Cardiac muscle cell (in vitro differentiated cells and primary cell): Measurements from ENCODE around the gene ITGB3. TPM values are rescaled to one million over a fixed set of nuclear protein-coding genes. Genes with fewer than 3 reads are reported as not detected.

ENCODE experiments used
- DNase-seq, 2 donors: peaks; one replicate each; pipeline versions ENCODE4 v3.0.0 to v3.0.0-alpha.2; 2010 to 2017; ENCODE audit warnings: low read depth in 1 of 2, low spot score in 1 of 2
- H3K27ac ChIP-seq: fragments of 200-600 bp; sonication (generic); 2 replicates; pipeline ENCODE4 v1.5.1; 2016
- H3K27me3 ChIP-seq: fragments of 200-600 bp; sonication (generic); 2 replicates; pipeline ENCODE4 v1.6.0; 2016; ENCODE audit warnings: control low read depth
- H3K36me3 ChIP-seq: fragments of 200-600 bp; sonication (generic); 2 replicates; pipeline ENCODE4 v1.5.1; 2016; ENCODE audit warnings: control low read depth
- H3K4me1 ChIP-seq: fragments of 200-600 bp; sonication (generic); 2 replicates; pipeline ENCODE4 v1.8.1; 2017; ENCODE audit warnings: low read depth, mild to moderate bottlenecking, mixed run types
- H3K4me3 ChIP-seq: fragments of 200-600 bp; sonication (generic); 2 replicates; pipeline ENCODE4 v1.5.1; 2016; ENCODE audit warnings: mild to moderate bottlenecking
- H3K9me3 ChIP-seq: fragments of 200-600 bp; sonication (generic); 2 replicates; pipeline ENCODE4 v1.5.1; 2017; ENCODE audit warnings: low read depth, mild to moderate bottlenecking, control low read depth
- polyA plus RNA-seq: library from polyadenylated mRNA; unstranded; fragments of >200 nt; fragmentation: Nextera tagmentation; extraction: Ambion mirVana; gene quantifications from 2 replicates; pipeline ENCODE4 v1.2.1, GENCODE V29; 2016
- total RNA-seq: library from RNA; depleted of rRNA; stranded (reverse); fragments of >200 nt; gene quantifications from 2 replicates; pipeline ENCODE4 v1.2.3, GENCODE V29; 2016
- TF ChIP-seq, protein P1 (sequence below): IDR thresholded peaks from 2 replicates; pipeline ENCODE4 v1.5.1; 2012; ENCODE audit warnings: low read depth, mild to moderate bottlenecking, low read length

ITGB3 gene
- total and polyA plus RNA-seq, 2 experiments from 2014 or later: 4.6 to 20.0 TPM

DNA sequence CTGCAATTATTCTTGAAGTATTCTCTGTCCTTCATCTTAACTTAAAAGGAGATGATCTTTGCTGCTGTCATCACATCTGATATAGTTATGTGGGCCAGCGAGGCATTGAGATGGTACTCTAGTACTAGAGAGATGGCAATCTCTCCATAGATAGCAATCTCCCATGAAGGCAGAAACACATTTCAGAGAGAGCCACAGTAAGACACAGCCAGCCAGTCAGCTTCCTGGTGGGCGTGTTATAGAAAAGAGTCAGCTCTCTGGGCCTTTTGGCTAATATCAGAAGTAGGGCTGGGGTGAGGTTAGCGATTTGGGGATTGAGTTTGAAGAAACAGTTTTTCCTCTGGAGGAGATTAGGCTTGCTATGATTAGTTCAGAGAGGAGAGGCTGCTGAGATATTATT, 47.5 kb downstream of the ITGB3 start:
- no peaks in the 10 kb centered on the region for H3K4me1 ChIP-seq
- H3K36me3 ChIP-seq: peaks cover 60% of the 10 kb centered on the region
- H3K4me3 ChIP-seq: no peak overlapping the region
- TF ChIP-seq, protein P1, sequence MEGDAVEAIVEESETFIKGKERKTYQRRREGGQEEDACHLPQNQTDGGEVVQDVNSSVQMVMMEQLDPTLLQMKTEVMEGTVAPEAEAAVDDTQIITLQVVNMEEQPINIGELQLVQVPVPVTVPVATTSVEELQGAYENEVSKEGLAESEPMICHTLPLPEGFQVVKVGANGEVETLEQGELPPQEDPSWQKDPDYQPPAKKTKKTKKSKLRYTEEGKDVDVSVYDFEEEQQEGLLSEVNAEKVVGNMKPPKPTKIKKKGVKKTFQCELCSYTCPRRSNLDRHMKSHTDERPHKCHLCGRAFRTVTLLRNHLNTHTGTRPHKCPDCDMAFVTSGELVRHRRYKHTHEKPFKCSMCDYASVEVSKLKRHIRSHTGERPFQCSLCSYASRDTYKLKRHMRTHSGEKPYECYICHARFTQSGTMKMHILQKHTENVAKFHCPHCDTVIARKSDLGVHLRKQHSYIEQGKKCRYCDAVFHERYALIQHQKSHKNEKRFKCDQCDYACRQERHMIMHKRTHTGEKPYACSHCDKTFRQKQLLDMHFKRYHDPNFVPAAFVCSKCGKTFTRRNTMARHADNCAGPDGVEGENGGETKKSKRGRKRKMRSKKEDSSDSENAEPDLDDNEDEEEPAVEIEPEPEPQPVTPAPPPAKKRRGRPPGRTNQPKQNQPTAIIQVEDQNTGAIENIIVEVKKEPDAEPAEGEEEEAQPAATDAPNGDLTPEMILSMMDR: no peak
- no peaks in the 10 kb centered on the region for H3K27me3 ChIP-seq
- DNase-seq: no peak
- H3K27ac ChIP-seq: no peak overlapping the region
- H3K9me3 ChIP-seq: no peaks in the 10 kb centered on the region

DNA sequence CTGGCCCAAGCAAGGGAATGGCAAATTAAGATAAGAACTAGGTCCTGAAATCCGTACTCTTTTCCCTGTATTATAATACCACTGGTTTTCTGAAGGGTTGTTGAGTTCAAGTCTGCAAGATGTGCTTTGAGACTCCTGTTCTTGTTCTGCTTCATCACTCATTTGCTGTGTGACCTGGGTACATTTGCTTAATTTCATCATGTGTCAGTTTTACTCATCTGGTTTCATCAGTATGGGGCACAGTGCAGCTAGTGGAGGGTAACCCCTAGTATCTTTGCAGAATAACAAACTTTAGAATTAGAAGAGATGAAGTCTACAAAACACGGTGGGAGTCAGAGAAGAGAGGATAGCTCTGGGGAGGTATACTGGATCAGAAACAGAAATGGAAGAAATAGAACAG, 48.2 kb downstream of the ITGB3 start:
- TF ChIP-seq, protein P1: no peak
- peaks cover 61% of the 10 kb centered on the region for H3K36me3 ChIP-seq

DNA sequence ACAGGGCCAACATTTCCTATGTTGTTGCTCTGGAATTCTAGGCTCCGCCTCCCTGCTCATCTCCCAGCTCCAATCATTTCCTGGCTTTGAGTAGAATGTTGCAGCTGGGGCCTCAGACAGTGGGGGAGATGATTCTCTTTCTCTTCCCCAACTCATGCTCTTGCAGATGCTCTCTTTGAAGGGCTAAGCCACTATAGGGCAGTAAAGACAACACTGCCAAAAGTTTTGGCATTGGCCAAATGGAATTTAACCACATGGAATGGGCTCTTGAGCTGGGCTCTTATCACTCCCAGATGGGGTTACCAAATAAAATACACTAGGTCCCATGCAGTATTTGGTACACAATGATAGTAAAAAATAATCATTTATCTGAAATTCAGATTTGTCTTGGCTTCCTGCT, 50.6 kb downstream of the ITGB3 start:
- no peaks in the 10 kb centered on the region for H3K4me1 ChIP-seq
- no peak overlapping the region for H3K4me3 ChIP-seq
- H3K9me3 ChIP-seq: no peaks in the 10 kb centered on the region
- no peaks in the 10 kb centered on the region for H3K27me3 ChIP-seq
- DNase-seq: no peak
- TF ChIP-seq, protein P1: no peak
- H3K36me3 ChIP-seq: peaks cover 71% of the 10 kb centered on the region
- H3K27ac ChIP-seq: no peak overlapping the region

More for the DNA sequence above, 48.2 kb downstream of the ITGB3 start:
- no peak for DNase-seq
- Histone ChIP-seq H3K27ac (no peak overlapping the region), H3K27me3 (no peaks in the 10 kb centered on the region), H3K4me3 (no peak overlapping the region), H3K4me1 (no peaks in the 10 kb centered on the region), H3K9me3 (no peaks in the 10 kb centered on the region)

DNA sequence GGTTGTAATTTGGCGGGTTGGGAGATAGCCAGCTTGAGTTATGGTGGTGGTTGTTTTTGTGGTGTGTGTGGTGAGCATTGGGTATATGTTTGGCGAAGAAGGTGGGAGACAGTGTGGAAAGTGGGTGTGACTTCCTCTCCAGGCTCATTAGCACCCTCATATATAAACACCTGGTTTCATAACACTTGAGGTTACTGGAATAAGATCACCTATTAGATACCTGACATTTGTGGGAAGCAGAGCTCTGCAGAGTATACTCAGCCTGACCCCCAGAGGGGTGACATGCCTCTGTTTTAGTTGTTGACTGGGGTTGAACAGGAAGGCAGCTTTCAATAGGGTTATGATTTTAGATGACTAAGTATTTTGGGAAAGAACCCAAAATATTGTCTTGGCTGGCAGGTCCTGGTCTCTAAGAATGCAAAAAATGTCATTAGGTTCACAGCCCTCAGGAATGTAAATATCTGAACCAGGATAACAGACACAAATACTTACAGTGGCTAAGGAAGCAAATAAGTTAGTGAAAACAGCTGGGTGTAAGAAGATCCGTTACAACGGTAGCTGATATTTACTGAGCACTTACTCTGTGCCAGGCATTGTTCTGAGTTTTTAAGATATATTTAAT, 51.8 kb downstream of the ITGB3 start:
- Histone ChIP-seq H3K27ac (no peak overlapping the region), H3K36me3 (peaks cover 65% of the 10 kb centered on the region), H3K27me3 (no peaks in the 10 kb centered on the region), H3K4me3 (no peak overlapping the region), H3K4me1 (no peaks in the 10 kb centered on the region), H3K9me3 (no peaks in the 10 kb centered on the region)
- DNase-seq: peak in 1 of 2 donors; percentile 95
- TF ChIP-seq, protein P1: no peak

DNA sequence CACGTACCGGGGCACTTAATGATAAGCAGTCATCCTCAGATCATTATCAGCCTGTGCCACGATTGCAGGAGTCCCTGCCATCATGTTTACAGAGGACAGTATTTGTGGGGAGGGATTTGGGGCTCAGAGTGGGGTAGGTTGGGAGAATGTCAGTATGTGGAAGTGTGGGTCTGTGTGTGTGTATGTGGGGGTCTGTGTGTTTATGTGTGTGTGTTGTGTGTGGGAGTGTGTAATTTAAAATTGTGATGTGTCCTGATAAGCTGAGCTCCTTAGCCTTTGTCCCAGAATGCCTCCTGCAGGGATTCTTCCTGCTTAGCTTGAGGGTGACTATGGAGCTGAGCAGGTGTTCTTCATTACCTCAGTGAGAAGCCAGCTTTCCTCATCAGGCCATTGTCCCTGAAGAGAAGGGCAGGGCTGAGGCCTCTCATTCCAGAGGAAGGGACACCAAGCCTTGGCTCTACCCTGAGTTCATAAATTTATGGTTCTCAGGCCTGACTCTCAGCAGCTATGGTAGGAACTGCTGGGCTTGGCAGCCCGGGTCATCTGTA, 56.6 kb downstream of the ITGB3 start:
- TF ChIP-seq, protein P1: no peak
- peaks cover 5% of the 10 kb centered on the region for H3K4me1 ChIP-seq
- H3K9me3 ChIP-seq: no peaks in the 10 kb centered on the region
- peaks cover 42% of the 10 kb centered on the region for H3K36me3 ChIP-seq
- no peaks in the 10 kb centered on the region for H3K27me3 ChIP-seq
- no peak overlapping the region for H3K27ac ChIP-seq
- DNase-seq: no peak
- no peak overlapping the region for H3K4me3 ChIP-seq
